Mammary epithelial cell (primary cell): Measurements from ENCODE around the gene STK32A.

ENCODE experiments used
- EZH2 ChIP-seq: IDR thresholded peaks from 2 replicates; pipeline ENCODE4 v1.6.1; 2012; ENCODE audit warnings: low read length, inconsistent platforms, borderline replicate concordance
- TF ChIP-seq, protein P1 (sequence below), 2 donors: IDR thresholded peaks in 1 of 2; conservative IDR thresholded peaks in 1 of 2; 2 replicates each; pipeline ENCODE4 v1.5.1; 2011 to 2012; ENCODE audit warnings: inconsistent platforms in 2 of 2, low read length in 2 of 2, mild to moderate bottlenecking in 2 of 2, control low read depth in 1 of 2, low read depth in 1 of 2; ENCODE audit not compliant: insufficient read depth in 1 of 2; ENCODE audit errors: extremely low read depth in 1 of 2

DNA sequence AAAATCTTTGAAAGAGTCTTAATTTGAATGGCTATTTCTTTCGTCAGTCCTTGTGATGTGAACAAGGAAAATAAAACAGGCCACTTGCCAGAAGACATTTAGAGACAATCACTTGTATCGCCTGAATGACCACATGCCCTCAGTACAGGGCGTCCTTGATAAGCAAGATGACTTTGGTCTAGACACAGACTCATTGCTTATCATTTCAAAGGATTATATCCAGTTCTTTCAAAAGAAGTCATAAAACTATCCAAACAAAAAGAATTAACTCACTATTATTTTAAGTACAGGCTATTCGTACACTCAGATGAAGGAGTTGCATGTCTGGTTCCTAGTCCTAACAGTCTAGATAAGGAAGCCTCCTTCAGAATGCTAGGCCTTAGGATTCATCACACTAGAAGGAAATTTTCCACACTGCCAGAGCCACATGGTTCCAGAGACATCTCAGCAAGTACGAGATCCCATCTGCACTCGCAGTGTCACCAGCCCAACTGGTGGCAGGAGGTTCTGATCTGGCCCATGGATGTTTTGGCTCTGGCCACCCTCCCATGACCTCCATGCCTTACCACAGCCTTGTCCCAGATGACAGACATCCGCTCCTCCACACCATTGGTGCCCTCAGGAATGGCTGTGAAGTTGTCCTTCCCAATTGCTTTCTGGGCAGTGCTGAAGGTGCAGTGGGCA, 165.4 kb downstream of the STK32A start:
- TF ChIP-seq, protein P1, sequence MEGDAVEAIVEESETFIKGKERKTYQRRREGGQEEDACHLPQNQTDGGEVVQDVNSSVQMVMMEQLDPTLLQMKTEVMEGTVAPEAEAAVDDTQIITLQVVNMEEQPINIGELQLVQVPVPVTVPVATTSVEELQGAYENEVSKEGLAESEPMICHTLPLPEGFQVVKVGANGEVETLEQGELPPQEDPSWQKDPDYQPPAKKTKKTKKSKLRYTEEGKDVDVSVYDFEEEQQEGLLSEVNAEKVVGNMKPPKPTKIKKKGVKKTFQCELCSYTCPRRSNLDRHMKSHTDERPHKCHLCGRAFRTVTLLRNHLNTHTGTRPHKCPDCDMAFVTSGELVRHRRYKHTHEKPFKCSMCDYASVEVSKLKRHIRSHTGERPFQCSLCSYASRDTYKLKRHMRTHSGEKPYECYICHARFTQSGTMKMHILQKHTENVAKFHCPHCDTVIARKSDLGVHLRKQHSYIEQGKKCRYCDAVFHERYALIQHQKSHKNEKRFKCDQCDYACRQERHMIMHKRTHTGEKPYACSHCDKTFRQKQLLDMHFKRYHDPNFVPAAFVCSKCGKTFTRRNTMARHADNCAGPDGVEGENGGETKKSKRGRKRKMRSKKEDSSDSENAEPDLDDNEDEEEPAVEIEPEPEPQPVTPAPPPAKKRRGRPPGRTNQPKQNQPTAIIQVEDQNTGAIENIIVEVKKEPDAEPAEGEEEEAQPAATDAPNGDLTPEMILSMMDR (conservative IDR thresholded peaks at IDR 0.05 in 1 of 2, IDR thresholded peaks at IDR 0.05 in 1 of 2; ENCODE audit: extremely low read depth in 1 of 2, insufficient read depth in 1 of 2, low read depth in 1 of 2, low read length in 2 of 2), result no peak
- no peak for TF ChIP-seq EZH2
